ENCODE data around the gene FAM193A.
A peak's percentile ranks its signal among the peaks of the same experiment; 100 is the strongest.

The FAM193A gene

DNA sequence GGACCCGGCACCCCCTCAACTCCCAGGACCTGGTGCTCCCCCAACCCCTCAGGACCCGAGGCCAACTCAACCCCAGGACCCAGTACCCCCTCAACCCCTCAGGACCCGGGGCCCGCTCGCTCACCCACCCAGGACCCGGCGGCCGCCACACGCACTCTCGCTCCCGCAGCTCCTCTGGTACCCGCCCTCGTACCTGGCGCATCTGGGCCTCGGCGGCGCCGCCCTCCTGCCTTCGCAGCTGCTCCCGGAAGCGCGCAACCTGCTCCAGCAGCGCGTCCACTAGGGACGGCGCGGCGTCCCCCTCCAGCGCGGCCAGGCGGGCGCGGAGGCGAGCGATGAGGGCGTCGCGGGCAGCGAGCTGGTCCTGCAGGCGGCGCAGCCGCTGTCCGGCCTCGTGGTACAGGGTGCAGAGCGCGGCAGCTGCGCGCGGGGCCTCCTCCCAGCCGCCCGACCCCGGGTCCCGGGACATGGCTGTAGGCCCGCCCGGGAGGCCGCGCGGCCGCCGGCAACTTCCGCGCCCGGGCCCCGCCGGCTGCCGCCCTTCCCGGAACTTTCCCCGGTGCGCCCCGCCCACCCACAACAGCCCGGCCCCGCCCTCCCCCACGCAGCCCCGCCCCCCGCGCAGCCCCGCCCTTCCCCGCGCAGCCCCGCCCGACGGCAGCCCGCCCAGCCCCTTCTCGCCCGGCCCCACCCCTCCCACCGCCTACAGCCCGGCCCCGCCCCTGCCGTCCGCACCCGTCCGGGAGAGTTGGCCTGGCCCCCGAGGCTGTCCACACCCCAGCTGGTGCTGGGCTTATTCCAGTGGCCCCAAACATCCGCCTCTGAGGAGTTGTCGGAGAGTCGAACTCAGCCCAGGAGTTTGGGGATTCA is 219.6 kb downstream of the FAM193A start, which contains the start of gene TNIP2:
TNIP2 (minus strand) TSS at position 516 of the 870 bp plus-strand sequence; CDS start at position 469, 47 bp downstream.
- TF ChIP-seq, protein P1, sequence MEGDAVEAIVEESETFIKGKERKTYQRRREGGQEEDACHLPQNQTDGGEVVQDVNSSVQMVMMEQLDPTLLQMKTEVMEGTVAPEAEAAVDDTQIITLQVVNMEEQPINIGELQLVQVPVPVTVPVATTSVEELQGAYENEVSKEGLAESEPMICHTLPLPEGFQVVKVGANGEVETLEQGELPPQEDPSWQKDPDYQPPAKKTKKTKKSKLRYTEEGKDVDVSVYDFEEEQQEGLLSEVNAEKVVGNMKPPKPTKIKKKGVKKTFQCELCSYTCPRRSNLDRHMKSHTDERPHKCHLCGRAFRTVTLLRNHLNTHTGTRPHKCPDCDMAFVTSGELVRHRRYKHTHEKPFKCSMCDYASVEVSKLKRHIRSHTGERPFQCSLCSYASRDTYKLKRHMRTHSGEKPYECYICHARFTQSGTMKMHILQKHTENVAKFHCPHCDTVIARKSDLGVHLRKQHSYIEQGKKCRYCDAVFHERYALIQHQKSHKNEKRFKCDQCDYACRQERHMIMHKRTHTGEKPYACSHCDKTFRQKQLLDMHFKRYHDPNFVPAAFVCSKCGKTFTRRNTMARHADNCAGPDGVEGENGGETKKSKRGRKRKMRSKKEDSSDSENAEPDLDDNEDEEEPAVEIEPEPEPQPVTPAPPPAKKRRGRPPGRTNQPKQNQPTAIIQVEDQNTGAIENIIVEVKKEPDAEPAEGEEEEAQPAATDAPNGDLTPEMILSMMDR (IDR thresholded peaks at IDR 0.05), result 0 out of 2 replicates have a peak, but pooled peaks have one; percentile 19

DNA sequence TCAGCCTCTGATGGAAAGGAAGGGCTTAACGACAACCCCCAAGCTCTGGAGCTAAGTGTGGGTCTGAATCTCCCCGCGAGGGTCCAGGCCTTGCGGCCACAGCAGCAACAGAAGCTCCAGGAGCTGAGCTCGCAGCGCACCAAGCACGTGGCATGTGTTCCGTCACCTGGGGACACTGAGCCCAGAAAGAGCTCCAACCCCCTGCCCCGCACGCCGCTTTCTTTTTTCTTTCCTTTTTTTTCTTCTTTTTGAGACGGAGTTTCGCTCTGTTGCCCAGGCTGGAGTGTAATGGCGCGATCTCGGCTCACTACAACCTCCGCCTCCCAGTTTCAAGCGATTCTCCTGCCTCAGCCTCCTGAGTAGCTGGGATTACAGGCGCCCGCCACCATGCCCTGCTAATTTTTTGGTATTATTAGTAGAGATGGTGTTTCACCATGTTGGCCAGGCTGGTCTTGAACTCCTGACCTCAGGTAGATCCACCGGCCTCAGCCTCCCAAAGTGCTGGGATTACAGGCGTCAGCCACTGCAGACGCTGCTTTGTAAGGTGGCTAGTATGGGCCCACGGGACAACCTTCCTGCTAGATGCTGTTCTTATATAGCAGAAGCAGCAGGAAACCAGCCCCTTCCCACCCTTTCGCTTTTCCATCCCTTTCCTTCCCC is 220.4 kb downstream of the FAM193A start:
- TF ChIP-seq, protein P1 (IDR thresholded peaks at IDR 0.05), result no peak

DNA sequence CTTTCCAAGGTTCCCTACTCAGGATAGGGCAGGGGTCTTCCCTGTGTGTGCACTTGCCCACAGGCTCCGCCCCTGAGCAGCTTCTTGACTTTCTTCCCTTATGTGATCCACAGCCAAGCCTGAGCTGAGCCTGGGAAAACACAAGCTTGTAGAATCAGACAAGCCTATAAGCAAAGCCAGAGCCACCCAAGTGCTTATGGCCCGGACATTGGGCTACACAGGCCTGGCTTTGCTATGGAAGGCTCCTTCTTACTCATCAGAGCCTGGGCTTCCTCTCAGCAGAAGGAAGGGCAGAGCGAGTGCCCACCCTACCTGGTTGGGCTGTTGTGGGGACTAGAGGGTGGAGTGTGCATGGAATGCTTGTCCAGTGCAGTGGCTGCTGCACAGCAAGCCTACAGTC is 221.0 kb downstream of the FAM193A start:
- TF ChIP-seq, protein P1 (IDR thresholded peaks at IDR 0.05), result no peak

DNA sequence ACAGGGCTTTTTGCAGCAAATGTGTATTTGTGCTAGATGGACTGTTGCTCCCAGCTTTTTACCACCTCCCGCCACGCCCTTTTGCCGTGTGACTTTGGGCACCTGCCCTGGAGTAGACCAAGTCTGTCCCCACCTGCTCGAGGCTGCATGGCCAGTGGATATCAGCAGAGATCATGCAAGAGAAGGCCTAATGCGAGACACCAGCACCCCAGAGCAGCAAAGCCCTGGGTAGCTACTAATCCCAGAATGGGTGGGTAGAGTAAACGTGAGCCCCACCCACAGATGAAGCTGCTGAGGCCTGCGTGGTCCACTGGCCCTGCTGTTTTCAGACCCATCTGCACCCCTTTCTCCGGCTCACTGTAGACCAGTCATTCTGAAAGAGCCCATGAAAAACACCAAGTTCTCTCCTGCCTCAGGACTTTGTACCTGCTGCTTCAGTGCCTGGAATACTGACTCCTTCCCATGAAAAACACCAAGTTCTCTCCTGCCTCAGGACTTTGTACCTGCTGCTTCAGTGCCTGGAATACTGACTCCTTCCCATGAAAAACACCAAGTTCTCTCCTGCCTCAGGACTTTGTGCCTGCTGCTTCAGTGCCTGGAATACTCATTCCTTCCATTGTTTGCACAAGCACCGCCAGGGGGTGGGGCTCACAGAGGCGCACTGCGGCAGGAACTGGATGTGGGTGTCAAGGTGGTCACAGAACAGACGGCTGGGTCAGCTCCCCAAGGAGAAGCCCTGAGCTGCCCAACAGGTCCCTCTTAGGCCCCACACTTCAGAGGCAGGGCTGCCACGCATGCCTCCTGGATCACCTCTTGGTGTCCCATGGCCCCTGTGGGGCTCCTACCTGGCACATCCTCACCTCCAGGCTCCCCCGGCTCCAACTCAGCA is 224.8 kb downstream of the FAM193A start:
- TF ChIP-seq, protein P1 (IDR thresholded peaks at IDR 0.05), result no peak

DNA sequence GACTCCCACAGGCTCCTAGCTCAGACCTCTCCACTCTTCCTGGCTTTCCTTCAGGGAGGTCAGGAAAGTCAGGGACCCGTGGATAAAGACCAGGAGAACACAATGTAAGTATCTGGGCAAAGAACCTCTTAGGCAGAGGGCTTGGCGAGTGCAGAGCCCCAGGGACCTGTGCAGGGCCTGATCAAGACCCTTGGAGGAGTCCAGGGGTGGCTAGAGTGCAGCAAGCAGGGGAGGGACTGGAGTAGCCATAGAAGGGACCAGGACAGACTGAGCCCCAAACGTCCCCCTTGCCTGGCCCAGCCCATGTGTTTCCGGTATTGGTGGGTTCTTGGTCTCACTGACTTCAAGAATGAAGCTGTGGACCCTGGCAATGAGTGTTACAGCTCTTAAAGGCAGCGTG is 225.6 kb downstream of the FAM193A start:
- TF ChIP-seq, protein P1 (IDR thresholded peaks at IDR 0.05), result no peak

DNA sequence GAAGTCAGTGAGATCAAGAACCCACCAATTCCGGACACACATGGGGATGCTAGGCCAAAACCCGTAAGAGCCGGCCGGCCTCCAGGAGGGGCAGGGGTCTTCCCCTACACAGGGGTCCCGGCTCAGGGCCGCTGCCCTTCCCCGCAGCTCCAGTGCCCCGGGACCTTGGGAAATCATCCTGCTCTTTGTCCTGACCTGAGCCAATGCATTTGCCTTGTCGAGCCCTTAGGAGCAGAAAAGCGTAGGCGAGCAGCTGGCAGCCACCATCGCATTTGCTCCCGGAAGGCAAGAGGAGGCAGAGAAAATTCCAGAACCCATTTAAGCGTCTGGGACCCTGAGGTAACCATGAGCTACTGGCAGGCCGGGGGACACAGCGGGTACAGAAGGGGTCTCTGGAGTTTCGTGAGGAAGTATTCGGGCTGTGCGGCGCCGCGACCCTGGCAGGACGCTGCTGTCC is 227.1 kb downstream of the FAM193A start:
- TF ChIP-seq, protein P1 (IDR thresholded peaks at IDR 0.05), result no peak

Data from LNCAP (cell line).